Measurements from ENCODE around the gene CHFR. TPM values are rescaled to one million over a fixed set of nuclear protein-coding genes. Genes with fewer than 3 reads are reported as not detected.
"Not testable (repeated sequence)": the region's sequence is repeated elsewhere in the genome, so short reads cannot be mapped to it uniquely, and the experiment has no call there.

CHFR gene
- total RNA-seq, 2 experiments from 2014 or later: 75.1 to 85.6 TPM

DNA sequence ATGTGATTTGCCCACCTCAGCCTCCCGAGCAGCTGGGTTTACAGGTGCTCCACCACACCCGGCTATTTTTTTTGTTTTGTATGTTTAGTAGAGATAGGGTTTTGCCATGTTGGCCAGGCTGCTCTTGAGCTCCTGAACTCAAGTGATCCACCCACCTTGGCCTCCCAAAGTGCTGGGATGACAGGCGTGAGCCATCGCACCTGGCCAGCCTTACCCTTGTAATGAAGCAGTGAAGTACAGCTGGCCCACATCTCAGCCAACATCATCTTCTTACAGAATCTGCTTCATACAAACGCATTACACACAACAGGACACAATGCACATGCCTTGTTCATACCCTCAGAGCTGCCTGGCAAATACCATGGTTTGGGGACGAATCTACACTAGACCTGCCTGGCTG is 31.3 kb upstream of the CHFR start:
- TF ChIP-seq, protein P1, sequence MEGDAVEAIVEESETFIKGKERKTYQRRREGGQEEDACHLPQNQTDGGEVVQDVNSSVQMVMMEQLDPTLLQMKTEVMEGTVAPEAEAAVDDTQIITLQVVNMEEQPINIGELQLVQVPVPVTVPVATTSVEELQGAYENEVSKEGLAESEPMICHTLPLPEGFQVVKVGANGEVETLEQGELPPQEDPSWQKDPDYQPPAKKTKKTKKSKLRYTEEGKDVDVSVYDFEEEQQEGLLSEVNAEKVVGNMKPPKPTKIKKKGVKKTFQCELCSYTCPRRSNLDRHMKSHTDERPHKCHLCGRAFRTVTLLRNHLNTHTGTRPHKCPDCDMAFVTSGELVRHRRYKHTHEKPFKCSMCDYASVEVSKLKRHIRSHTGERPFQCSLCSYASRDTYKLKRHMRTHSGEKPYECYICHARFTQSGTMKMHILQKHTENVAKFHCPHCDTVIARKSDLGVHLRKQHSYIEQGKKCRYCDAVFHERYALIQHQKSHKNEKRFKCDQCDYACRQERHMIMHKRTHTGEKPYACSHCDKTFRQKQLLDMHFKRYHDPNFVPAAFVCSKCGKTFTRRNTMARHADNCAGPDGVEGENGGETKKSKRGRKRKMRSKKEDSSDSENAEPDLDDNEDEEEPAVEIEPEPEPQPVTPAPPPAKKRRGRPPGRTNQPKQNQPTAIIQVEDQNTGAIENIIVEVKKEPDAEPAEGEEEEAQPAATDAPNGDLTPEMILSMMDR (IDR thresholded peaks at IDR 0.05): no peak
- no peaks in the 10 kb centered on the region for H3K27me3 ChIP-seq (ENCODE audit: control insufficient read depth in 1 of 2, insufficient read depth in 2 of 2, low read length in 2 of 2)
- peaks cover 60% of the 10 kb centered on the region for H3K36me3 Mint-ChIP-seq (ENCODE audit: low read depth)
- POLR2A ChIA-PET: interaction anchor here (1.1 kb wide), 1 partner anchor 10 kb away, joined by 3 read pairs; no protein-coding TSS in a partner anchor
- no peaks in the 10 kb centered on the region for H3K36me3 ChIP-seq (ENCODE audit: insufficient read depth, low read length)
- intact Hi-C loops (cut with DNase I, micrococcal nuclease): no loop called here
- H3K4me1 Mint-ChIP-seq (ENCODE audit: low read depth): no peaks in the 10 kb centered on the region
- DNase-seq: no peak
- H3K4me1 ChIP-seq (ENCODE audit: insufficient read depth, low read length): no peaks in the 10 kb centered on the region
- H3K4me3 Mint-ChIP-seq: no peak overlapping the region
- H3K9me3 ChIP-seq (ENCODE audit: control insufficient read depth in 1 of 2, insufficient read depth in 1 of 2, low read length in 2 of 2): peaks cover 62 to 89% of the 10 kb centered on the region in 2 experiments
- H3K9me3 Mint-ChIP-seq: peaks cover 20% of the 10 kb centered on the region
- H3K27me3 Mint-ChIP-seq: no peaks in the 10 kb centered on the region
- H3K4me3 ChIP-seq (ENCODE audit: low read length): no peak overlapping the region
- ATAC-seq (ENCODE audit: poor library complexity): no peak
- CTCF ChIA-PET: no interaction called here
- H3K27ac ChIP-seq (ENCODE audit: low read depth in 1 of 2, low read length in 2 of 2): no peak overlapping the region
- no peak overlapping the region for H3K27ac Mint-ChIP-seq

DNA sequence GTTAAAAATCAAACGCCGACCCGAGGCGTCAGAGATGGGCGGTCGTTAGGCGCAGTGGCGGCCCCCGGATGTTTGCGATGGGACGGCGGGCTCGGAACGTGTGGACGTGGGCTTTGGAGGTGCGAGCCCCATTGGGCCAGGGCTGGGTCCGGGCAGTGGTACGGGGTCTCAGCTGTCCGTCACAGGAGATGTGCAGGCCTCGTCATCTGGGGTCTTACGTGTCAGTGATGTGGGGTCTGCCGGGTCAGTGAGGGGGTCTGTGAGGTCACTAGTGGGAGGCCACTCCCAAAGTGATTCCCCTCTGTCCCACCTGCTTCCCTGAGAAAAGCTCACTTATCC is 21.6 kb upstream of the CHFR start:
- Histone ChIP-seq H3K4me1 (ENCODE audit: insufficient read depth, low read length) (peaks cover 34% of the 10 kb centered on the region), H3K9me3 (ENCODE audit: control insufficient read depth in 1 of 2, insufficient read depth in 1 of 2, low read length in 2 of 2) (peaks cover 6 to 57% of the 10 kb centered on the region in 2 experiments), H3K27ac (ENCODE audit: low read depth in 1 of 2, low read length in 2 of 2) (peak overlapping the region; percentile 78 to 98), H3K36me3 (ENCODE audit: insufficient read depth, low read length) (no peaks in the 10 kb centered on the region), H3K27me3 (ENCODE audit: control insufficient read depth in 1 of 2, insufficient read depth in 2 of 2, low read length in 2 of 2) (no peaks in the 10 kb centered on the region), H3K4me3 (ENCODE audit: low read length) (peak overlapping the region; percentile 85)
- intact Hi-C loops (cut with DNase I, micrococcal nuclease): loop anchor here (2.0 to 5.0 kb wide), 2 partner anchors 172 to 197 kb away; partner anchors contain the start of genes PGAM5 (in 1 of the 2) and ZNF140 (in 1 of the 2)
- TF ChIP-seq, protein P1 (IDR thresholded peaks at IDR 0.05): no peak
- ATAC-seq (ENCODE audit: poor library complexity) (no peak), DNase-seq (no peak)
- Mint-ChIP-seq H3K9me3 (peaks cover 14% of the 10 kb centered on the region), H3K4me3 (peak overlapping the region; percentile 96), H3K4me1 (ENCODE audit: low read depth) (peaks cover 26% of the 10 kb centered on the region), H3K36me3 (ENCODE audit: low read depth) (peaks cover 39% of the 10 kb centered on the region), H3K27me3 (no peaks in the 10 kb centered on the region), H3K27ac (peak overlapping the region; percentile 94)
- ChIA-PET POLR2A (interaction anchor here (0.8 to 2.1 kb wide), 14 partner anchors 10 to 221 kb away, joined by 3 to 24 read pairs (median 4); partner anchors contain the start of genes CHFR, GOLGA3, ZNF10 and ZNF26), CTCF (no interaction called here)

DNA sequence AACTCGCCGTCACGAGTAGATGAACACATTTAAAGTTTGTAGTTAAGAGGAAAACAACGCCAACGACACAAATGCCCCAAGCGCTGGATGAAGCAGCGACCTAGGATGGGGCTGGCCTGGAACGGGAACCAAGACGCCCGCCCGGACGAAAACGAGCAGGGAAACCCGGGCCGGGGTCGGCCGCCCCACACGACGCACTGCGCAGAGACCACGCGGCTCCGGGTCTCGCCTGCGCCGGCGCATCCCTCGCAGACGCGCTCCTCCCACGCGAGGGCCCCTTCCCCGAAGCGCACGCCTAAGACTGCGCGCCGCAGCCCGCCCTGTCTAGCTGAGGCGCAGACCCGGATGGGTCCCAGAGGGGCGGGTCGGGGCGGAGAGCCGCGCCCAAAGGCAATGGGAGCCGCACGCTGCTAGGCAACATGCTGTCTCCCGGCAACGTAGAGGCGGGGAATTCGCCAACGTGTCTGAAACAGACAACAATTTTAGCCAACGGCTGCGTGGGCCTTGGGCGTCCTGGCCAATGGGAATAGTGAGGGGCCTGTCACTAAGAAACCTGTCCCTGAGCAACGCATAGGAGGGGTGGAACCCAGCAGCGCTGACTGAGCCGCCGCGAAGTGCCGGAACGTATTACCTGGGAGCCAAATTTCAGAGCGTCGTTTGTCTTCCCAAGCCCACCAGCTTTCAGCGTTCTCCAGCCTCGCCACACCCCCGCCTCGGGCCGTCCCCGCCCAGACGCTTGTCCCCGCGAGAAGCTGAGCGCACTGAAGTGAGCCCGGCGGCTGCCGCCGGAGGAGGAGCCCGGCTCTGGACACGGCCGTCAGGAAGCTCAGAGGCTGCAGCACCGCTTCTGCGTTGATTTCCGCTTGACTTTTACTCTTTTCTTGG is 21.0 kb upstream of the CHFR start:
- Mint-ChIP-seq H3K9me3 (peaks cover 8% of the 10 kb centered on the region), H3K27ac (peak overlapping the region; percentile 94), H3K36me3 (ENCODE audit: low read depth) (peaks cover 33% of the 10 kb centered on the region), H3K4me3 (peak overlapping the region; percentile 96), H3K27me3 (no peaks in the 10 kb centered on the region), H3K4me1 (ENCODE audit: low read depth) (peaks cover 26% of the 10 kb centered on the region)
- H3K4me3 ChIP-seq (ENCODE audit: low read length): peak overlapping the region; percentile 85
- H3K27me3 ChIP-seq (ENCODE audit: control insufficient read depth in 1 of 2, insufficient read depth in 2 of 2, low read length in 2 of 2): no peaks in the 10 kb centered on the region
- H3K27ac ChIP-seq (ENCODE audit: low read depth in 1 of 2, low read length in 2 of 2): peak overlapping the region; percentile 78 to 98
- CTCF ChIA-PET: no interaction called here
- no peaks in the 10 kb centered on the region for H3K36me3 ChIP-seq (ENCODE audit: insufficient read depth, low read length)
- peaks cover 2 to 56% of the 10 kb centered on the region in 2 experiments for H3K9me3 ChIP-seq (ENCODE audit: control insufficient read depth in 1 of 2, insufficient read depth in 1 of 2, low read length in 2 of 2)
- TF ChIP-seq, protein P1 (IDR thresholded peaks at IDR 0.05): no peak
- peak; percentile 89 for ATAC-seq (ENCODE audit: poor library complexity)
- H3K4me1 ChIP-seq (ENCODE audit: insufficient read depth, low read length): peaks cover 34% of the 10 kb centered on the region
- intact Hi-C loops (cut with DNase I, micrococcal nuclease): loop anchor here (1.0 to 5.0 kb wide), 6 partner anchors 21 to 196 kb away; partner anchors contain the start of genes CHFR (in 1 of the 2), PGAM5 (in 1 of the 2), ZNF140 (in 1 of the 2) and ZNF26 (in 1 of the 2)
- POLR2A ChIA-PET: interaction anchor here (0.8 to 2.1 kb wide), 15 partner anchors 11 to 222 kb away, joined by 3 to 24 read pairs (median 4); partner anchors contain the start of genes CHFR, GOLGA3, ZNF10 and ZNF26
- peak; percentile 88 to 99 (median 95) for DNase-seq

DNA sequence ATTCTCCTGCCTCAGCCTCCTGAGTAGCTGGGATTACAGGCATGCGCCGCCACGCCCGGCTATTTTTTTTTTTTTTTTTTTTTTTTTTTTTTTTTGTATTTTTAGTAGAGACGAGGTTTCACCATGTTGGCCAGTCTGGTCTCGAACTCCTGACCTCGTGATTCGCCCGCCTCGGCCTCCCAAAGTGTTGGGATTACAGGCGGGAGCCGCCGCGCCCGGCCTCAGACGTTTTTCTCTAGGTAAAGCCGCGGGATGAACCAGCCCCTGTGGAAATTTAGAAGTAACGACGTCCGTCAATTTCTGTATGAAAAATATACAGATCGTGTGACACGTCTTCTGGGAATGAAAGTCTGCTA is 20.4 kb upstream of the CHFR start:
- Histone ChIP-seq H3K4me3 (ENCODE audit: low read length) (peak overlapping the region; percentile 85), H3K4me1 (ENCODE audit: insufficient read depth, low read length) (peaks cover 34% of the 10 kb centered on the region), H3K9me3 (ENCODE audit: control insufficient read depth in 1 of 2, insufficient read depth in 1 of 2, low read length in 2 of 2) (peaks cover 0 to 50% of the 10 kb centered on the region in 2 experiments), H3K27ac (ENCODE audit: low read depth in 1 of 2, low read length in 2 of 2) (peak overlapping the region in 1 of 2 donors; percentile 78)
- peaks cover 30% of the 10 kb centered on the region for H3K36me3 Mint-ChIP-seq (ENCODE audit: low read depth)
- H3K4me3 Mint-ChIP-seq: peak overlapping the region; percentile 96
- intact Hi-C loops (cut with DNase I, micrococcal nuclease): loop anchor here (1.0 to 5.0 kb wide), 6 partner anchors 20 to 195 kb away; partner anchors contain the start of genes CHFR (in 1 of the 2), PGAM5 (in 1 of the 2), ZNF140 (in 1 of the 2) and ZNF26 (in 1 of the 2)
- H3K27me3 Mint-ChIP-seq; ATAC-seq (ENCODE audit: poor library complexity); CTCF ChIA-PET; DNase-seq; H3K27me3 ChIP-seq (ENCODE audit: control insufficient read depth in 1 of 2, insufficient read depth in 2 of 2, low read length in 2 of 2); H3K36me3 ChIP-seq (ENCODE audit: insufficient read depth, low read length); H3K9me3 Mint-ChIP-seq: not testable (repeated sequence)
- H3K4me1 Mint-ChIP-seq (ENCODE audit: low read depth): peaks cover 26% of the 10 kb centered on the region
- H3K27ac Mint-ChIP-seq: peak overlapping the region; percentile 94
- POLR2A ChIA-PET: interaction anchor here (1.0 to 2.1 kb wide), 8 partner anchors 11 to 223 kb away, joined by 3 to 24 read pairs (median 12); partner anchors contain the start of genes CHFR, GOLGA3, ZNF10 and ZNF26
